Suprapubic skin (tissue), 3 donors: Measurements from ENCODE around the gene COX7A1.

Experiments used
- CTCF ChIP-seq, 2 donors: fragments of 200-600 bp in 1 of 2; fragments of 450-650 bp in 1 of 2; sonication (generic) in 1 of 2; IDR thresholded peaks; one replicate each; pipeline ENCODE4 v1.5.1; 2016 to 2019; ENCODE audit warnings: antibody characterized with exemption in 2 of 2, mild to moderate bottlenecking in 1 of 2, moderate library complexity in 1 of 2
- EP300 ChIP-seq: sonication (generic); formaldehyde crosslinking; IDR thresholded peaks from one replicate; pipeline ENCODE4 v1.6.1; 2017; ENCODE audit warnings: antibody characterized with exemption
- POLR2A ChIP-seq, 2 donors: fragments of 450-650 bp; IDR thresholded peaks; one replicate each; pipeline ENCODE4 v1.6.1; 2017; ENCODE audit warnings: antibody characterized with exemption in 2 of 2, mild to moderate bottlenecking in 2 of 2, moderate library complexity in 2 of 2

- no peak for TF ChIP-seq CTCF (IDR thresholded peaks at IDR 0.05)
- TF ChIP-seq POLR2A (IDR thresholded peaks at IDR 0.05) = no peak
- no peak for TF ChIP-seq EP300
Measured at GRCh38 chr19:36116344-36116637, 36.0 kb downstream of the COX7A1 start.
